Loucy (cell line): ENCODE measurements around the gene LRRC18.

ENCODE experiments used
- EZH2phosphoT487 ChIP-seq: fragments of 200-600 bp; IDR thresholded peaks from 2 replicates; pipeline ENCODE4 v1.6.1; 2018; ENCODE audit warnings: antibody characterized with exemption, mild to moderate bottlenecking, moderate library complexity, borderline replicate concordance
- TF ChIP-seq, protein P1 (sequence below): fragments of 200-600 bp; sonication (generic); conservative IDR thresholded peaks from 2 replicates; pipeline ENCODE4 v1.5.1; 2014; ENCODE audit warnings: mild to moderate bottlenecking, antibody characterized with exemption, low read length

DNA sequence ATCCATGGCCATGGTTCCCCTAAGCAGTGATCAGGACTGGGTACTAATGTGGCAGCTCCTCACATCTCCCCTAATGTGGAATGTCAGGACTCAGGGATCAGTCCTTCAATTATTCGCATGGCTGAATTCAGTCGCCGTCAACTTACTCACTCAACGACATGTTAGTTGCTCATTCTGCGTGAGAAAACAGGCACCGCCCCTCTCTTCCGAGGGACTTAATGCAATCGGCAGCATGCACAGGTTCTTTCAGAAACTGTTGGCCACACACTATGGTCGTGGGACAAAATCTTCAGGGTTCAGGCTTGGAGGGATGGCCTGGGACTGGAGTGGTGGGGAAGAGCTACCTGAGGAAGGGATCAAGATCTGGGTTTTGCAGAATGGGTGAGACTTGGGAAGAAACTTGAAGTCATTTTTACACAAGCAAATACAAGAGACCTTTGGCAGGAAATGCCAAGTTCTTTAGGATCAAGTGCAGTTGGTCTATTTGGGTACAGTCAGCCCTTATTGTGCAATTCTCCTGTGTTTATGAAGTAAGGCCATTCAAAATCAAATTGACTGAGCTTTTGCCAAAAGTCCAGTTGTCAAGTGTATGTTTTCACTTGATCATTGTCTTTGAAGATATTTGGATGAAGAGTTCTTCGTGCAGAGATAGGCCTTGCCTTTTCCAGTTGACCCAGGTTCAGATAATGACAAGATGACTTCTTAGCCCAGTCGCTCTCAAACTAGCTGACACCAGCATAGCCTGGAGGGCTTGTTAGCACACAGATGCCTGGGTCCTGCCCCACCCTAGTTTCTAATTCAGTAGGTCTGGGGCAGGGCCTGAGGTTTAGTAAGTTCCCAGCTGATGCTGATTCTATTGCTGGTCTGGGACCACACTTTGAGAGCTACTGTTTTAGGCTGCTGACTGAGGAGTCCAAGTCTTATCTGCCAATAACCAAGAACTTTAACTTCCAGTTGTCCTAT lies 48.5 kb downstream of the LRRC18 start:
- TF ChIP-seq, protein P1, sequence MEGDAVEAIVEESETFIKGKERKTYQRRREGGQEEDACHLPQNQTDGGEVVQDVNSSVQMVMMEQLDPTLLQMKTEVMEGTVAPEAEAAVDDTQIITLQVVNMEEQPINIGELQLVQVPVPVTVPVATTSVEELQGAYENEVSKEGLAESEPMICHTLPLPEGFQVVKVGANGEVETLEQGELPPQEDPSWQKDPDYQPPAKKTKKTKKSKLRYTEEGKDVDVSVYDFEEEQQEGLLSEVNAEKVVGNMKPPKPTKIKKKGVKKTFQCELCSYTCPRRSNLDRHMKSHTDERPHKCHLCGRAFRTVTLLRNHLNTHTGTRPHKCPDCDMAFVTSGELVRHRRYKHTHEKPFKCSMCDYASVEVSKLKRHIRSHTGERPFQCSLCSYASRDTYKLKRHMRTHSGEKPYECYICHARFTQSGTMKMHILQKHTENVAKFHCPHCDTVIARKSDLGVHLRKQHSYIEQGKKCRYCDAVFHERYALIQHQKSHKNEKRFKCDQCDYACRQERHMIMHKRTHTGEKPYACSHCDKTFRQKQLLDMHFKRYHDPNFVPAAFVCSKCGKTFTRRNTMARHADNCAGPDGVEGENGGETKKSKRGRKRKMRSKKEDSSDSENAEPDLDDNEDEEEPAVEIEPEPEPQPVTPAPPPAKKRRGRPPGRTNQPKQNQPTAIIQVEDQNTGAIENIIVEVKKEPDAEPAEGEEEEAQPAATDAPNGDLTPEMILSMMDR: no peak
- TF ChIP-seq EZH2phosphoT487: no peak
